Heart left ventricle (tissue), 13 donors: Measurements from ENCODE around the gene TARDBP.

Experiments used
- CTCF ChIP-seq, 12 donors: fragments of 200-600 bp; sonication (generic) in 4 of 12; IDR thresholded peaks; one replicate each; pipeline versions ENCODE4 v1.5.0 to v1.8.0; 2018 to 2022; ENCODE audit warnings: antibody characterized with exemption in 12 of 12, mild to moderate bottlenecking in 5 of 12
- POLR2A ChIP-seq, 2 donors: fragments of 450-650 bp; IDR thresholded peaks; one replicate each; pipeline ENCODE4 v1.6.1; 2017; ENCODE audit warnings: antibody characterized with exemption in 2 of 2, mild to moderate bottlenecking in 2 of 2, moderate library complexity in 2 of 2
- donor health status: ischemic (EF 13 %, LVEDD 7.1; RV severe dilation, severe dysfunction).
- donor health status: DM: no; HTN: yes; CAD: no.
- donor health status: DM: no; HTN: no; CAD: no.
- donor health status: ischemic (EF 25% LVEDD 6.9; RV normal size, moderate dysfunction).
- donor health status: ischemic (EF 25% LVEDD 5.7; RV mildly dilated, moderate dysfunction).
- donor health status: ischemic (EF 35%, LVEDD 5.7; RV mildly dilated, moderate dysfunction).
- donor health status: nonischemic (EF 11% LVEDD 7.7; RV severe dilation, severe dysfunction).
- donor health status: DM: yes; HTN: yes; CAD: no.
- donor health status: PGD.
- donor health status: ischemic (EF 29% LVEDD 5.4; RV normal size, mild dysfunction).
- donor health status: nonischemic (EF 23%, LVEDD 6.1; RV moderate dilation, normal function).

GRCh38 chr1:11044849-11045427, 32.5 kb downstream of the TARDBP start:
- TF ChIP-seq CTCF (IDR thresholded peaks at IDR 0.05) (no peak), POLR2A (IDR thresholded peaks at IDR 0.05) (no peak)
